IMR-90 (cell line): ENCODE data around the gene ACKR1. TPM values are rescaled to one million over a fixed set of nuclear protein-coding genes. Genes with fewer than 3 reads are reported as not detected.

Experiments
- ATAC-seq: fragments of 200-7000 bp; cut with Tn5 transposase; 2 replicates; pipeline ENCODE4 v1.9.1; 2020; ENCODE audit warnings: low read depth, mild to moderate bottlenecking, moderate library complexity
- BruUV-seq: library from RNA; stranded (reverse); fragments of 400-500 nt; replicated peaks from 2 replicates; lab custom pipeline; 2021; lab: Mats Ljungman, UMichigan
- CTCF ChIA-PET: fragments of 300-600 bp; formaldehyde crosslinking; extraction: SDS; loops from one replicate; lab custom pipeline; 2021; ENCODE audit warnings: antibody characterized with exemption; lab: Yijun Ruan, JAX
- POLR2A ChIA-PET: fragments of 300-600 bp; sonication (Branson Sonifier 250); formaldehyde crosslinking; loops from one replicate; lab custom pipeline; 2022; ENCODE audit warnings: antibody characterized with exemption; ENCODE audit not compliant: unreplicated experiment; lab: Charles Lee
- DNase-seq: peaks from one replicate; pipeline ENCODE4 v3.0.0; 2013
- H2AFZ ChIP-seq: replicated peaks from 2 replicates; pipeline ENCODE3; 2013; ENCODE audit warnings: low read length, mild to moderate bottlenecking; ENCODE audit not compliant: poor library complexity
- H2AK5ac ChIP-seq: 2 replicates; pipeline ENCODE4 v1.6.1; 2013; ENCODE audit warnings: low read depth, low read length, inconsistent platforms
- H2AK9ac ChIP-seq: replicated peaks from 2 replicates; pipeline ENCODE3; 2013; ENCODE audit warnings: mild to moderate bottlenecking, low read depth, low read length, moderate library complexity; ENCODE audit not compliant: poor library complexity
- H2BK120ac ChIP-seq: 2 replicates; pipeline ENCODE4 v1.6.1; 2013; ENCODE audit warnings: low read depth, low read length, inconsistent platforms
- H2BK15ac ChIP-seq: 3 replicates; pipeline ENCODE4 v1.6.1; 2013; ENCODE audit warnings: low read depth, low read length, inconsistent platforms
- H2BK20ac ChIP-seq: 2 replicates; pipeline ENCODE4 v1.6.1; 2013; ENCODE audit warnings: low read depth, mild to moderate bottlenecking, inconsistent platforms, low read length, moderate library complexity
- H2BK5ac ChIP-seq: 2 replicates; pipeline ENCODE4 v1.6.1; 2013; ENCODE audit warnings: mild to moderate bottlenecking, low read depth, low read length, inconsistent platforms; ENCODE audit not compliant: poor library complexity, severe bottlenecking
- H3K14ac ChIP-seq: replicated peaks from 2 replicates; pipeline ENCODE4 v1.6.1; 2013; ENCODE audit warnings: low read depth, low read length, inconsistent platforms
- H3K18ac ChIP-seq: 2 replicates; pipeline ENCODE4 v1.6.1; 2013; ENCODE audit warnings: low read depth, low read length, control low read depth
- H3K23ac ChIP-seq: 2 replicates; pipeline ENCODE4 v1.6.1; 2013; ENCODE audit warnings: low read depth, low read length, inconsistent platforms
- H3K27ac ChIP-seq: 2 replicates; pipeline ENCODE4 v1.5.1; 2013; ENCODE audit warnings: mild to moderate bottlenecking, control low read depth, low read length; ENCODE audit not compliant: insufficient read depth
- H3K27me3 ChIP-seq: 2 replicates; pipeline ENCODE4 v1.6.1; 2013; ENCODE audit warnings: low read length; ENCODE audit not compliant: control insufficient read depth, insufficient read depth
- H3K36me3 ChIP-seq: 2 replicates; pipeline ENCODE4 v1.6.1; 2013; ENCODE audit warnings: low read length, mixed read lengths; ENCODE audit not compliant: control insufficient read depth, insufficient read depth
- H3K4ac ChIP-seq: 2 replicates; pipeline ENCODE4 v1.6.1; 2013; ENCODE audit warnings: low read depth, low read length, inconsistent platforms
- H3K4me1 ChIP-seq: 2 replicates; pipeline ENCODE4 v1.6.1; 2013; ENCODE audit warnings: low read length, mixed read lengths; ENCODE audit not compliant: control insufficient read depth, insufficient read depth
- H3K4me2 ChIP-seq: 2 replicates; pipeline ENCODE4 v1.6.1; 2013; ENCODE audit warnings: low read depth, mild to moderate bottlenecking, control low read depth, low read length, moderate library complexity
- H3K4me3 ChIP-seq: 2 replicates; pipeline ENCODE4 v1.5.1; 2013; ENCODE audit warnings: low read depth, mild to moderate bottlenecking, control low read depth, low read length, moderate library complexity; ENCODE audit not compliant: insufficient read depth
- H3K56ac ChIP-seq: 2 replicates; pipeline ENCODE4 v1.6.1; 2013; ENCODE audit warnings: low read length, inconsistent platforms; ENCODE audit not compliant: insufficient read depth; ENCODE audit errors: extremely low read depth
- H3K79me1 ChIP-seq, 2 experiments: 2 replicates each; pipeline ENCODE4 v1.6.1; 2013; ENCODE audit warnings: low read length in 2 of 2, inconsistent platforms in 1 of 2, low read depth in 1 of 2
- H3K9ac ChIP-seq: 2 replicates; pipeline ENCODE4 v1.6.1; 2013; ENCODE audit warnings: low read depth, low read length, control low read depth
- H3K9me1 ChIP-seq: 2 replicates; pipeline ENCODE4 v1.6.1; 2013; ENCODE audit warnings: low read length, inconsistent platforms; ENCODE audit not compliant: insufficient read depth
- H3K9me3 ChIP-seq: 2 replicates; pipeline ENCODE4 v1.6.1; 2013; ENCODE audit warnings: low read length; ENCODE audit not compliant: control insufficient read depth, insufficient read depth
- H4K20me1 ChIP-seq: 2 replicates; pipeline ENCODE4 v1.6.1; 2013; ENCODE audit warnings: low read length, inconsistent platforms; ENCODE audit not compliant: insufficient read depth
- H4K5ac ChIP-seq: 2 replicates; pipeline ENCODE4 v1.6.1; 2013; ENCODE audit warnings: mild to moderate bottlenecking, low read depth, low read length, control low read depth
- H4K8ac ChIP-seq, 2 experiments: 2 replicates each; pipeline ENCODE4 v1.6.1; 2013; ENCODE audit warnings: low read depth in 2 of 2, low read length in 2 of 2, control low read depth in 1 of 2, inconsistent platforms in 1 of 2
- H4K91ac ChIP-seq: 2 replicates; pipeline ENCODE4 v1.6.1; 2013; ENCODE audit warnings: low read depth, low read length, inconsistent platforms; ENCODE audit not compliant: insufficient read depth
- BHLHE40 ChIP-seq: fragments of 150-350 bp; IDR thresholded peaks from 2 replicates; pipeline ENCODE4 v1.6.1; 2016; ENCODE audit warnings: mild to moderate bottlenecking, low read depth, low read length
- CEBPB ChIP-seq: IDR thresholded peaks from 2 replicates; pipeline ENCODE4 v1.6.1; 2012; ENCODE audit warnings: low read depth, low read length, improper control_type of control experiment
- CHD1 ChIP-seq: IDR thresholded peaks from 2 replicates; pipeline ENCODE4 v1.6.1; 2012; ENCODE audit warnings: low read depth, low read length, improper control_type of control experiment
- CTCF ChIP-seq: conservative IDR thresholded peaks from 2 replicates; pipeline ENCODE4 v1.5.1; 2012; ENCODE audit warnings: mild to moderate bottlenecking, low read depth, low read length, improper control_type of control experiment
- ELK1 ChIP-seq: fragments of 150-350 bp; IDR thresholded peaks from 2 replicates; pipeline ENCODE4 v1.6.1; 2016; ENCODE audit warnings: low read depth, mild to moderate bottlenecking, low read length, moderate library complexity, borderline replicate concordance
- FOS ChIP-seq: fragments of 150-350 bp; IDR thresholded peaks from 2 replicates; pipeline ENCODE4 v1.6.1; 2016; ENCODE audit warnings: low read depth, low read length
- MAFK ChIP-seq: IDR thresholded peaks from 2 replicates; pipeline ENCODE4 v1.6.1; 2012; ENCODE audit warnings: low read depth, low read length, improper control_type of control experiment
- MAZ ChIP-seq: IDR thresholded peaks from 2 replicates; pipeline ENCODE4 v1.6.1; 2012; ENCODE audit warnings: low read depth, mild to moderate bottlenecking, low read length, improper control_type of control experiment, moderate library complexity, borderline replicate concordance
- MXI1 ChIP-seq: IDR thresholded peaks from 2 replicates; pipeline ENCODE4 v1.6.1; 2012; ENCODE audit warnings: low read depth, mild to moderate bottlenecking, low read length, moderate library complexity, borderline replicate concordance
- NFE2L2 ChIP-seq: fragments of 150-350 bp; IDR thresholded peaks from 2 replicates; pipeline ENCODE4 v1.6.1; 2016; ENCODE audit warnings: low read depth, mild to moderate bottlenecking, low read length
- POLR2A ChIP-seq: IDR thresholded peaks from 2 replicates; pipeline ENCODE4 v1.6.1; 2012; ENCODE audit warnings: mild to moderate bottlenecking, low read depth, low read length
- RAD21 ChIP-seq: IDR thresholded peaks from 2 replicates; pipeline ENCODE4 v1.6.1; 2012; ENCODE audit warnings: low read length, improper control_type of control experiment
- RCOR1 ChIP-seq: IDR thresholded peaks from 2 replicates; pipeline ENCODE4 v1.6.1; 2012; ENCODE audit warnings: mild to moderate bottlenecking, low read length, improper control_type of control experiment; ENCODE audit not compliant: insufficient replicate concordance
- RFX5 ChIP-seq: IDR thresholded peaks from 2 replicates; pipeline ENCODE4 v1.8.0; 2012; ENCODE audit warnings: low read depth, mild to moderate bottlenecking, low read length, moderate library complexity
- SMC3 ChIP-seq: fragments of 150-350 bp; IDR thresholded peaks from 2 replicates; pipeline ENCODE4 v1.6.1; 2016; ENCODE audit warnings: low read depth, mild to moderate bottlenecking, antibody characterized with exemption, low read length, moderate library complexity
- USF2 ChIP-seq: fragments of 150-350 bp; IDR thresholded peaks from 2 replicates; pipeline ENCODE4 v1.6.1; 2017; ENCODE audit warnings: mild to moderate bottlenecking, antibody characterized with exemption, low read length, low read depth
- WGBS, 2 experiments: methylation state at CpG; one replicate each; pipeline versions ENCODE4 v1.1.5 to v1.1.7; 2013; ENCODE audit warnings: missing lambda C conversion rate in 2 of 2; ENCODE audit not compliant: insufficient read length in 1 of 2; ENCODE audit errors: extremely low coverage in 2 of 2; 5-methylcytosine and 5-hydroxymethylcytosine counted together
- dilution Hi-C: fragments of 300-500 bp; cut with HindIII; formaldehyde crosslinking; loops from one replicate; pipeline ENCODE4 v1.14.3; 2018; ENCODE audit warnings: low sequenced_read_pairs; ENCODE audit not compliant: unreplicated experiment
- in situ Hi-C: fragments of 300-500 bp; cut with MboI; formaldehyde crosslinking; loops from 3 replicates; pipeline ENCODE4 v1.14.3; 2019; ENCODE audit warnings: low sequenced_read_pairs, inconsistent platforms, mixed read lengths
- intact Hi-C: fragments of 100-400 bp; cut with micrococcal nuclease; formaldehyde crosslinking; loops from 2 replicates; pipeline ENCODE4 v1.10.0; 2022
- polyA plus RNA-seq, 3 experiments: library from polyadenylated mRNA; depleted of rRNA; stranded (reverse); fragments of >200 nt; gene quantifications; 2 replicates each; pipeline ENCODE4 v1.2.3, GENCODE V29; 2012; ENCODE audit warnings: low replicate concordance in 1 of 3
- total RNA-seq: library from RNA; depleted of rRNA; stranded (reverse); fragments of >200 nt; gene quantifications from 2 replicates; pipeline ENCODE4 v1.2.3, GENCODE V29; 2012

ACKR1 gene
- total and polyA plus RNA-seq, 2 of the 4 experiments (the other 2 are of a cell fraction), result not detected

- Histone ChIP-seq H4K91ac (no peak overlapping the region), H3K23ac (no peak overlapping the region), H4K8ac (no peak overlapping the region), H3K9ac (no peak overlapping the region), H2AK9ac (no peak overlapping the region), H3K9me3 (no peaks in the 10 kb centered on the region), H3K56ac (no peak overlapping the region), H2BK120ac (no peak overlapping the region), H2BK15ac (no peak overlapping the region), H3K27ac (no peak overlapping the region), H2AK5ac (no peak overlapping the region), H3K79me1 (no peaks in the 10 kb centered on the region), H2BK20ac (no peak overlapping the region), H4K5ac (no peak overlapping the region), H3K4me1 (no peaks in the 10 kb centered on the region), H3K36me3 (no peaks in the 10 kb centered on the region), H3K9me1 (no peaks in the 10 kb centered on the region), H2BK5ac (no peak overlapping the region), H3K4me2 (no peak overlapping the region), H4K20me1 (no peaks in the 10 kb centered on the region), H3K27me3 (peaks cover 4% of the 10 kb centered on the region), H3K14ac (no peak overlapping the region), H3K18ac (no peak overlapping the region), H2AFZ (no peak overlapping the region), H3K4ac (no peak overlapping the region), H3K4me3 (no peak overlapping the region)
- in situ Hi-C loops, result loop anchor here (25.0 kb wide), 1 partner anchor 681 kb away; no protein-coding TSS in a partner anchor
- TF ChIP-seq SMC3 (no peak), CEBPB (no peak), MAZ (no peak), BHLHE40 (no peak), RAD21 (no peak), MAFK (no peak), RCOR1 (no peak), USF2 (no peak), RFX5 (no peak), FOS (no peak), POLR2A (no peak), CTCF (no peak), MXI1 (no peak), NFE2L2 (no peak), CHD1 (no peak), ELK1 (no peak)
- ChIA-PET POLR2A (no interaction called here), CTCF (no interaction called here)
- intact Hi-C loops, result no loop called here
- no TSS peak for BruUV-seq
- ATAC-seq (no peak), DNase-seq (no peak)
- dilution Hi-C loops, result no loop called here
- 57% methylated on average over 3 of the region's 4 CpGs; no CpG with 5 or more reads in 1 of the 2 experiments for WGBS, 2 experiments
Measured at GRCh38 chr1:159206110-159206509, 1.4 kb downstream of the ACKR1 start.
